Cortex of kidney (tissue), 1 donor: Measurements from ENCODE around the gene UBE2D3.

Experiments
- DNase-seq: peaks from one replicate; lab custom pipeline; 2025; lab: John Stamatoyannopoulos, UW

The UBE2D3 gene

DNA sequence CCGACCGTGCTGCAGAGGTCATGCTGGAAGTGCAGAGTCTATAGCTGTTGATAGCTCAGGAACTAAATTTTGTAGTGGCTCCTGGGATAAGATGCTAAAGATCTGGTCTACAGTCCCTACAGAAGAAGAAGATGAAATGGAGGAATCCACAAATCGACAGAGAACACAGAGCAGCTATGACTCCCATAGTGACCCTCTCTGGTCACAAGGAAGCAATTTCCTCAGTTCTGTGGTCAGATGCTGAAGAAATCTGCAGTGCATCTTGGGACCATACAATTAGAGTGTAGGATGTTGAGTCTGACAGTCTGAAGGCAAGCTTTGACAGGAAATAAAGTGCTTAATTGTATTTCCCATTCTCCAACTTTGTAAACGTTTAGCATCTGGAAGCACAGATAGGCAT lies 75.4 kb downstream of the UBE2D3 start:
- DNase-seq, result no peak
